Measurements from ENCODE around the gene KRTAP4-9. TPM values are rescaled to one million over a fixed set of nuclear protein-coding genes. Genes with fewer than 3 reads are reported as not detected.

KRTAP4-9 gene
- total and polyA plus RNA-seq, 10 of the 15 experiments (the other 5 are each of a cell fraction or from before 2014, with no cell fraction given): not detected

- SMC1A ChIA-PET (ENCODE audit: uncharacterized antibody, unreplicated experiment): no interaction called here
- Histone ChIP-seq H2AFZ (ENCODE audit: control insufficient read depth, low read depth, low read length) (no peak overlapping the region), H3K79me2 (ENCODE audit: control insufficient read depth, insufficient read depth, low read length) (no peaks in the 10 kb centered on the region), H3K9ac (ENCODE audit: control insufficient read depth, insufficient read depth, low read length) (no peak overlapping the region), H4K20me1 (ENCODE audit: control insufficient read depth, insufficient read depth) (no peaks in the 10 kb centered on the region), H3K4me3 (no peak overlapping the region), H3K27me3 (replicated peaks in 1 of 2; ENCODE audit: control insufficient read depth in 2 of 2, insufficient read depth in 2 of 2, low read length in 1 of 2) (no peaks in the 10 kb centered on the region; a peak in 2 of 4 replicates), H3K9me3 (replicated peaks; ENCODE audit: control insufficient read depth, insufficient read depth, low read length) (no peaks in the 10 kb centered on the region), H3K36me3 (ENCODE audit: control insufficient read depth in 2 of 2, insufficient read depth in 2 of 2, low read length in 1 of 2) (no peaks in the 10 kb centered on the region), H3K4me2 (ENCODE audit: control insufficient read depth, insufficient read depth) (no peak overlapping the region), H3K27ac (ENCODE audit: control insufficient read depth, insufficient read depth) (no peak overlapping the region), H3K4me1 (ENCODE audit: control insufficient read depth, insufficient read depth, low read length) (no peaks in the 10 kb centered on the region)
- ATAC-seq (no peak), DNase-seq (ENCODE audit: low read depth, low spot score) (no peak), FAIRE-seq (no peak)
- intact Hi-C loops (cut with micrococcal nuclease; ENCODE audit: unreplicated experiment) (no loop called here), in situ Hi-C loops (cut with MboI) (no loop called here)
- TF ChIP-seq USF2 (IDR thresholded peaks at IDR 0.05; ENCODE audit: borderline replicate concordance, low read depth, low read length) (no peak), MXI1 (IDR thresholded peaks at IDR 0.05; ENCODE audit: low read depth, low read length) (no peak), CREB1 (IDR thresholded peaks at IDR 0.05; ENCODE audit: low read depth) (no peak)
- no TSS peak for BruUV-seq (replicated peaks)
- CTCF ChIA-PET: no interaction called here
- RAD21 ChIA-PET (ENCODE audit: unreplicated experiment): no interaction called here
- POLR2A ChIA-PET: no interaction called here
Observed at GRCh38 chr17:41067281-41067680, 37.9 kb upstream of the KRTAP4-9 start.

GRCh38 chr17:41069031-41069430 lies 36.2 kb upstream of the KRTAP4-9 start:
- H3K4me2 ChIP-seq (ENCODE audit: control insufficient read depth, insufficient read depth): no peak overlapping the region
- H2AFZ ChIP-seq (ENCODE audit: control insufficient read depth, low read depth, low read length): no peak overlapping the region
- H3K27ac ChIP-seq (ENCODE audit: control insufficient read depth, insufficient read depth): no peak overlapping the region
- H4K20me1 ChIP-seq (ENCODE audit: control insufficient read depth, insufficient read depth): no peaks in the 10 kb centered on the region
- no peak overlapping the region for H3K9ac ChIP-seq (ENCODE audit: control insufficient read depth, insufficient read depth, low read length)
- SMC1A ChIA-PET (ENCODE audit: uncharacterized antibody, unreplicated experiment): no interaction called here
- in situ Hi-C loops (cut with MboI): no loop called here
- no peaks in the 10 kb centered on the region for H3K4me1 ChIP-seq (ENCODE audit: control insufficient read depth, insufficient read depth, low read length)
- no peaks in the 10 kb centered on the region for H3K79me2 ChIP-seq (ENCODE audit: control insufficient read depth, insufficient read depth, low read length)
- no peaks in the 10 kb centered on the region; a peak in 1 of 4 replicates for H3K27me3 ChIP-seq (replicated peaks in 1 of 2; ENCODE audit: control insufficient read depth in 2 of 2, insufficient read depth in 2 of 2, low read length in 1 of 2)
- RAD21 ChIA-PET (ENCODE audit: unreplicated experiment): no interaction called here
- BruUV-seq (replicated peaks): no TSS peak
- FAIRE-seq (no peak), DNase-seq (ENCODE audit: low read depth, low spot score) (no peak), ATAC-seq (no peak)
- CTCF ChIA-PET: no interaction called here
- POLR2A ChIA-PET: no interaction called here
- no peak overlapping the region for H3K4me3 ChIP-seq
- H3K9me3 ChIP-seq (replicated peaks; ENCODE audit: control insufficient read depth, insufficient read depth, low read length): no peaks in the 10 kb centered on the region
- WGBS (ENCODE audit: insufficient coverage, insufficient replicate concordance, low lambda C conversion rate, missing lambda C conversion rate): 2% methylated on average over 3 of the region's 3 CpGs
- intact Hi-C loops (cut with micrococcal nuclease; ENCODE audit: unreplicated experiment): no loop called here
- no peaks in the 10 kb centered on the region for H3K36me3 ChIP-seq (ENCODE audit: control insufficient read depth in 2 of 2, insufficient read depth in 2 of 2, low read length in 1 of 2)
- no peak for TF ChIP-seq ATF2 (IDR thresholded peaks at IDR 0.05; ENCODE audit: low read length)
- TF ChIP-seq MEF2A (IDR thresholded peaks at IDR 0.05; ENCODE audit: insufficient read depth, low read depth, low read length): no peak
- TF ChIP-seq EGR1 (IDR thresholded peaks at IDR 0.05; ENCODE audit: borderline replicate concordance in 1 of 2, low read depth in 2 of 2, low read length in 2 of 2): no peak
- no peak for TF ChIP-seq ATF7 (IDR thresholded peaks at IDR 0.05; ENCODE audit: low read depth)
- no peak for TF ChIP-seq RCOR1 (conservative IDR thresholded peaks at IDR 0.05; ENCODE audit: low read depth, low read length)
- no peak for TF ChIP-seq NFYA (IDR thresholded peaks at IDR 0.05; ENCODE audit: borderline replicate concordance, low read depth, low read length)
- TF ChIP-seq POLR2A (IDR thresholded peaks at IDR 0.05; ENCODE audit: low read depth, low read length): no peak
- no peak for TF ChIP-seq ESRRA (IDR thresholded peaks at IDR 0.05; ENCODE audit: low read length)
- no peak for TF ChIP-seq BACH1 (IDR thresholded peaks at IDR 0.05; ENCODE audit: borderline replicate concordance)
- no peak for TF ChIP-seq BMI1 (IDR thresholded peaks at IDR 0.05; ENCODE audit: borderline replicate concordance)
- TF ChIP-seq CBFB (IDR thresholded peaks at IDR 0.05; ENCODE audit: low read depth): no peak
- TF ChIP-seq SREBF1 (IDR thresholded peaks at IDR 0.05; ENCODE audit: low read length): no peak
- no peak for TF ChIP-seq ZNF622 (IDR thresholded peaks at IDR 0.05)
- TF ChIP-seq RFX5 (IDR thresholded peaks at IDR 0.05; ENCODE audit: low read depth, low read length): no peak
- no peak for TF ChIP-seq CEBPB (IDR thresholded peaks at IDR 0.05; ENCODE audit: borderline replicate concordance in 1 of 2, low read depth in 2 of 2, low read length in 2 of 2)
